Measurements from ENCODE around the gene DEK. TPM values are rescaled to one million over a fixed set of nuclear protein-coding genes. Genes with fewer than 3 reads are reported as not detected.

The DEK gene
- polyA plus RNA-seq, 1 donor (not counting 4 experiments of a cell fraction or from before 2014, with no cell fraction given): 45.0 TPM

GRCh38 chr6:18204691-18205090, 59.6 kb downstream of the DEK start:
- TF ChIP-seq, protein P1, sequence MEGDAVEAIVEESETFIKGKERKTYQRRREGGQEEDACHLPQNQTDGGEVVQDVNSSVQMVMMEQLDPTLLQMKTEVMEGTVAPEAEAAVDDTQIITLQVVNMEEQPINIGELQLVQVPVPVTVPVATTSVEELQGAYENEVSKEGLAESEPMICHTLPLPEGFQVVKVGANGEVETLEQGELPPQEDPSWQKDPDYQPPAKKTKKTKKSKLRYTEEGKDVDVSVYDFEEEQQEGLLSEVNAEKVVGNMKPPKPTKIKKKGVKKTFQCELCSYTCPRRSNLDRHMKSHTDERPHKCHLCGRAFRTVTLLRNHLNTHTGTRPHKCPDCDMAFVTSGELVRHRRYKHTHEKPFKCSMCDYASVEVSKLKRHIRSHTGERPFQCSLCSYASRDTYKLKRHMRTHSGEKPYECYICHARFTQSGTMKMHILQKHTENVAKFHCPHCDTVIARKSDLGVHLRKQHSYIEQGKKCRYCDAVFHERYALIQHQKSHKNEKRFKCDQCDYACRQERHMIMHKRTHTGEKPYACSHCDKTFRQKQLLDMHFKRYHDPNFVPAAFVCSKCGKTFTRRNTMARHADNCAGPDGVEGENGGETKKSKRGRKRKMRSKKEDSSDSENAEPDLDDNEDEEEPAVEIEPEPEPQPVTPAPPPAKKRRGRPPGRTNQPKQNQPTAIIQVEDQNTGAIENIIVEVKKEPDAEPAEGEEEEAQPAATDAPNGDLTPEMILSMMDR (optimal IDR thresholded peaks at IDR 0.05 in 1 of 3, IDR thresholded peaks at IDR 0.05 in 1 of 3, conservative IDR thresholded peaks at IDR 0.05 in 1 of 3; ENCODE audit: extremely low read depth in 1 of 3, insufficient read depth in 2 of 3, low read length in 3 of 3): no peak
- TF ChIP-seq EZH2 (IDR thresholded peaks at IDR 0.05; ENCODE audit: low read length): no peak
- no peaks in the 10 kb centered on the region for H3K9me1 ChIP-seq (ENCODE audit: control insufficient read depth, extremely low read depth, insufficient read depth, low read length)
- H3K36me3 ChIP-seq (ENCODE audit: control insufficient read depth in 2 of 2, extremely low read depth in 1 of 2, insufficient read depth in 2 of 2, low read length in 2 of 2): peaks cover 0 to 33% of the 10 kb centered on the region in 2 experiments
- DNase-seq (ENCODE audit: low read depth, low spot score) (no peak), FAIRE-seq (no peak)
- H3K4me3 ChIP-seq (ENCODE audit: control insufficient read depth in 2 of 3, extremely low read depth in 1 of 3, insufficient read depth in 2 of 3, low read depth in 1 of 3, low read length in 3 of 3): no peak overlapping the region
- dilution Hi-C loops (cut with MboI; ENCODE audit: extremely low pct_ligation_motif_present, low sequenced_read_pairs): no loop called here
- H3K4me1 ChIP-seq (ENCODE audit: control insufficient read depth, extremely low read depth, insufficient read depth, low read length): no peaks in the 10 kb centered on the region
- H3K27ac ChIP-seq (ENCODE audit: control insufficient read depth, insufficient read depth, low read length): no peak overlapping the region
- H3K4me2 ChIP-seq (ENCODE audit: control insufficient read depth, extremely low read depth, insufficient read depth, low read depth, low read length): no peak overlapping the region
- H3K9ac ChIP-seq (ENCODE audit: control insufficient read depth, extremely low read depth, insufficient read depth, low read length): no peak overlapping the region
- no peaks in the 10 kb centered on the region for H4K20me1 ChIP-seq (ENCODE audit: control insufficient read depth, extremely low read depth, insufficient read depth, low read length)
- no peak overlapping the region for H2AFZ ChIP-seq (ENCODE audit: control insufficient read depth, low read length)
- no peaks in the 10 kb centered on the region for H3K79me2 ChIP-seq (ENCODE audit: control insufficient read depth, insufficient read depth, low read length)
- no peaks in the 10 kb centered on the region for H3K27me3 ChIP-seq (ENCODE audit: control insufficient read depth, extremely low read depth, insufficient read depth, low read length)
- no peaks in the 10 kb centered on the region for H3K9me3 ChIP-seq (ENCODE audit: control insufficient read depth, low read depth, low read length)

DNA sequence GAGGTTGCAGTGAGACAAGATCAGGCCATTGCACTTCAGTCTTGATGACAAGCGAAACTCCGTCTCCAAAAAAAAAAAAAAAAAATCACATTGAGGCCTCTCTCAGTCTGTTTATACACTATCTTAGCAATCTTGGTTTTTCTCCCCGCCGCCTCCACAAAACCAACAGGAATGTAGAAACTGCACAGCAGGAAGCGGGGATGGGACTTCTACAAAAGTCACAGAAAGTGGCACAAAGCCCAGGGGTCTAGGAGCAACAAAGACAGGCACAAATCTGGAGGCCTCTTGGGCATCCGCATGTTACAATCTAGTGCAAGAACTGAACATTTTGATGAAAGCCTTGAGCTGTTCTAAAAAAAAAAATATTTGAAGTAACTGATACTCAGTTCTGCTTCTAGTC, 60.5 kb downstream of the DEK start:
- Histone ChIP-seq H3K36me3 (ENCODE audit: control insufficient read depth in 2 of 2, extremely low read depth in 1 of 2, insufficient read depth in 2 of 2, low read length in 2 of 2) (peaks cover 0 to 29% of the 10 kb centered on the region in 2 experiments), H3K4me2 (ENCODE audit: control insufficient read depth, extremely low read depth, insufficient read depth, low read depth, low read length) (no peak overlapping the region)
- FAIRE-seq: no peak

More for the DNA sequence above, 60.5 kb downstream of the DEK start:
- no peak overlapping the region for H3K4me3 ChIP-seq (ENCODE audit: control insufficient read depth in 2 of 3, extremely low read depth in 1 of 3, insufficient read depth in 2 of 3, low read depth in 1 of 3, low read length in 3 of 3)
- no peak overlapping the region for H2AFZ ChIP-seq (ENCODE audit: control insufficient read depth, low read length)
- no peak overlapping the region for H3K27ac ChIP-seq (ENCODE audit: control insufficient read depth, insufficient read depth, low read length)
- dilution Hi-C loops (cut with MboI; ENCODE audit: extremely low pct_ligation_motif_present, low sequenced_read_pairs): no loop called here
- no peak for DNase-seq (ENCODE audit: low read depth, low spot score)
- H3K79me2 ChIP-seq (ENCODE audit: control insufficient read depth, insufficient read depth, low read length): no peaks in the 10 kb centered on the region
- no peak for TF ChIP-seq EZH2 (IDR thresholded peaks at IDR 0.05; ENCODE audit: low read length)
- TF ChIP-seq, protein P1 (optimal IDR thresholded peaks at IDR 0.05 in 1 of 3, IDR thresholded peaks at IDR 0.05 in 1 of 3, conservative IDR thresholded peaks at IDR 0.05 in 1 of 3; ENCODE audit: extremely low read depth in 1 of 3, insufficient read depth in 2 of 3, low read length in 3 of 3): no peak
- H3K9me1 ChIP-seq (ENCODE audit: control insufficient read depth, extremely low read depth, insufficient read depth, low read length): no peaks in the 10 kb centered on the region
- no peaks in the 10 kb centered on the region for H4K20me1 ChIP-seq (ENCODE audit: control insufficient read depth, extremely low read depth, insufficient read depth, low read length)
- no peaks in the 10 kb centered on the region for H3K27me3 ChIP-seq (ENCODE audit: control insufficient read depth, extremely low read depth, insufficient read depth, low read length)
- H3K9me3 ChIP-seq (ENCODE audit: control insufficient read depth, low read depth, low read length): no peaks in the 10 kb centered on the region
- H3K4me1 ChIP-seq (ENCODE audit: control insufficient read depth, extremely low read depth, insufficient read depth, low read length): no peaks in the 10 kb centered on the region
- no peak overlapping the region for H3K9ac ChIP-seq (ENCODE audit: control insufficient read depth, extremely low read depth, insufficient read depth, low read length)

Measured in keratinocyte (primary cell).